GM19467 (cell line): ENCODE data around the gene TCF7L2.

Experiments used
- ATAC-seq: cut with Tn5 transposase; IDR thresholded peaks from one replicate; pipeline ENCODE4 v1.9.1; 2021; ENCODE audit warnings: mild to moderate bottlenecking, moderate library complexity; ENCODE audit not compliant: unreplicated experiment

The TCF7L2 gene

GRCh38 chr10:113135025-113135424 is 185.0 kb downstream of the TCF7L2 start:
- ATAC-seq: no peak

GRCh38 chr10:113137941-113138685 is 188.1 kb downstream of the TCF7L2 start:
- ATAC-seq: no peak

GRCh38 chr10:113138937-113139585 is 189.0 kb downstream of the TCF7L2 start:
- no peak for ATAC-seq

GRCh38 chr10:113139699-113140098 is 189.7 kb downstream of the TCF7L2 start:
- no peak for ATAC-seq

GRCh38 chr10:113140143-113141011 is 190.3 kb downstream of the TCF7L2 start:
- ATAC-seq: no peak

GRCh38 chr10:113142601-113143362 is 192.7 kb downstream of the TCF7L2 start:
- ATAC-seq: no peak

- ATAC-seq: no peak
Measured at GRCh38 chr10:113144576-113144975, 194.5 kb downstream of the TCF7L2 start.

- ATAC-seq: no peak
Measured at GRCh38 chr10:113148071-113148825, 198.2 kb downstream of the TCF7L2 start.

- ATAC-seq: no peak
Measured at GRCh38 chr10:113148901-113149300, 198.9 kb downstream of the TCF7L2 start.

- no peak for ATAC-seq
Measured at GRCh38 chr10:113149626-113150025, 199.6 kb downstream of the TCF7L2 start.

- no peak for ATAC-seq
Measured at GRCh38 chr10:113151190-113151666, 201.2 kb downstream of the TCF7L2 start.

GRCh38 chr10:113153493-113154102 is 203.6 kb downstream of the TCF7L2 start:
- no peak for ATAC-seq

GRCh38 chr10:113157441-113157840 is 207.4 kb downstream of the TCF7L2 start:
- ATAC-seq: no peak

- no peak for ATAC-seq
Measured at GRCh38 chr10:113158183-113158582, 208.1 kb downstream of the TCF7L2 start.

GRCh38 chr10:113159563-113159962 is 209.5 kb downstream of the TCF7L2 start:
- ATAC-seq: no peak

GRCh38 chr10:113160641-113161040 is 210.6 kb downstream of the TCF7L2 start:
- ATAC-seq: no peak

GRCh38 chr10:113161066-113161465 is 211.0 kb downstream of the TCF7L2 start:
- ATAC-seq: no peak

GRCh38 chr10:113162960-113163359 is 212.9 kb downstream of the TCF7L2 start:
- ATAC-seq: no peak

- no peak for ATAC-seq
Measured at GRCh38 chr10:113165673-113166072, 215.6 kb downstream of the TCF7L2 start.
